Right forelimb (tissue), 1 donor: ENCODE results near the gene EMID1.

Experiments
- DNase-seq: peaks from one replicate; pipeline ENCODE4 v3.0.0-alpha.2; 2018

EMID1 gene

GRCh38 chr22:29260601-29261315, 55.1 kb downstream of the EMID1 start:
- DNase-seq = no peak

- DNase-seq = no peak
Measured at GRCh38 chr22:29263791-29264276, 58.1 kb downstream of the EMID1 start.

- DNase-seq = no peak
Measured at GRCh38 chr22:29265305-29265704, 59.6 kb downstream of the EMID1 start.

- no peak for DNase-seq
Measured at GRCh38 chr22:29265929-29266328, 60.2 kb downstream of the EMID1 start.

- no peak for DNase-seq
Measured at GRCh38 chr22:29266564-29267461, 61.1 kb downstream of the EMID1 start.

- DNase-seq = no peak
Measured at GRCh38 chr22:29267462-29267857, 61.8 kb downstream of the EMID1 start.

GRCh38 chr22:29267858-29268510, 62.3 kb downstream of the EMID1 start, which contains the start of the genes EWSR1 and RHBDD3:
EWSR1 (plus strand) TSS chr22:29268268; CDS start chr22:29268337, 69 bp downstream.
RHBDD3 (minus strand) TSS chr22:29267981; CDS start chr22:29265626, 2,355 bp downstream.
- peak; percentile 99 for DNase-seq

- DNase-seq = peak; percentile 86
Measured at GRCh38 chr22:29268511-29269229, 63.0 kb downstream of the EMID1 start.

- DNase-seq = no peak
Measured at GRCh38 chr22:29269230-29269604, 63.5 kb downstream of the EMID1 start.

GRCh38 chr22:29269731-29270474, 64.2 kb downstream of the EMID1 start:
- no peak for DNase-seq

GRCh38 chr22:29270475-29271271, 65.0 kb downstream of the EMID1 start:
- DNase-seq = no peak

- DNase-seq = no peak
Measured at GRCh38 chr22:29272624-29273023, 66.9 kb downstream of the EMID1 start.

- no peak for DNase-seq
Measured at GRCh38 chr22:29275167-29275566, 69.5 kb downstream of the EMID1 start.

GRCh38 chr22:29275819-29276565, 70.3 kb downstream of the EMID1 start:
- no peak for DNase-seq

GRCh38 chr22:29277927-29278326, 72.2 kb downstream of the EMID1 start:
- DNase-seq = no peak

- no peak for DNase-seq
Measured at GRCh38 chr22:29284196-29284595, 78.5 kb downstream of the EMID1 start.

GRCh38 chr22:29288837-29289236, 83.1 kb downstream of the EMID1 start:
- DNase-seq = no peak

- no peak for DNase-seq
Measured at GRCh38 chr22:29290061-29290460, 84.4 kb downstream of the EMID1 start.

GRCh38 chr22:29291215-29291614, 85.5 kb downstream of the EMID1 start:
- no peak for DNase-seq

- no peak for DNase-seq
Measured at GRCh38 chr22:29292379-29292778, 86.7 kb downstream of the EMID1 start.
